HTERT RPE-1 (cell line): ENCODE results near the gene PORCN.

Source experiments
- in situ Hi-C: fragments of 300-500 bp; cut with MboI; formaldehyde crosslinking; loops from 4 replicates; pipeline ENCODE4 v1.14.3; 2020; ENCODE audit warnings: low sequenced_read_pairs

PORCN gene

DNA sequence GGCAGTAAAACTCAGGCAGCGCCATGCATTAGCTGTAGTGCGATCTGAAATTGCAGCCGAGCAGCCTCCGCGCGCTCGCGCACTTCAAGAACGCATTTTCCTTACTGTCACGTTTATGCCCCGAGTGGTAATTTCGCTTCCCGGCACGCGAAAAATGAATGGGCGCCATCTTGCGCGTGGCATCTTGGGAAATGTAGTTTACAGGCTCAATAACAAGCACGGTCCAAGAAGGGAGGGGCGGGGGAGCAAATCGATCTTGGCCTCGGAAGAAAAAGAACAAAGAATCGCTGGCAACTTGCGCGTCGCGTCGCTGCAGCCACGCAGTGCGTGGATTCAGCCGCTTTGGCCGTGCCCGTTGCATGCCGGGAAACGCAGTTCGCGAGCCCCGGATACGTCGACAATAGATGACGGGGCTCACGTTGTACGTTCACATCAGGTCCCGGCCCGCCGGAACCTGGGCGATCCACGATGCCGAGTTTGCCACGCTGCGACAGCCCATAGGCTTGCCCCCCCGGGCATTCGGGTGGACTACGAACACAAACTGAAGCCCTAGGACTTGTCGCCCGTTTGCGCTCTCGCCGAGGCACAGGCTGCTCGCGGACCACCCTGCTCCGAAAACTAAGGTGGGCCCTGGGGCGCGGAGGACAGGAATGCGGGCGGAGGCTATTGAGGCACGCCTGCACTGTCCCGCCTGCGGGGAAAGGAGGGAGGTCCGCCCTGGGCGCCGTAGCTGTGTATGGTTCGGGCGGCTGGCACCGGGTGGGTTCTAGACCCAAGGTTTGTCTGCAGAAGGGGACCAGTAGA is 32.8 kb upstream of the PORCN start, which contains the start of gene FTSJ1:
FTSJ1 (plus strand) TSS at position 426 of the 804 bp plus-strand sequence. CDS start 1,849 bp downstream, outside the sequence.
- in situ Hi-C loops, result no loop called here

DNA sequence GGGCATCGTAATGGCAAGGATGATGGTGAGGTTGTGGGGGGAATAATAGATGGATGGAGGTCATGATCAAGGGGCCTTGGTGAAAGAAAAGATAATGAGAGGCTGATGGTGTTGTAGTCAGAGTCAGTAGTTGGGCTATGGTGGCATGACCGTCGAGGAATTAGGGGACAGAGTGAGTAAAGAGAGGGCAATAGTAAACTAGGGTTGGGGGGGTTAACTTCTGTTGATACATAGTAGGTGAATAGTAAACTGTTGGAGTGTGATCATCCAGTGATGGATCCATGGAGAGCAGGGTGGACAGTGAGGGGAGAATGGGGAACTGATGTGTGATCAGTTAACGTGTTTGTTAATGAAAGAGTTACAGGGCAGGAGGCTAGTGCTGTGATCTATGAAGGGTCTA is 31.9 kb upstream of the PORCN start:
- in situ Hi-C loops, result no loop called here

DNA sequence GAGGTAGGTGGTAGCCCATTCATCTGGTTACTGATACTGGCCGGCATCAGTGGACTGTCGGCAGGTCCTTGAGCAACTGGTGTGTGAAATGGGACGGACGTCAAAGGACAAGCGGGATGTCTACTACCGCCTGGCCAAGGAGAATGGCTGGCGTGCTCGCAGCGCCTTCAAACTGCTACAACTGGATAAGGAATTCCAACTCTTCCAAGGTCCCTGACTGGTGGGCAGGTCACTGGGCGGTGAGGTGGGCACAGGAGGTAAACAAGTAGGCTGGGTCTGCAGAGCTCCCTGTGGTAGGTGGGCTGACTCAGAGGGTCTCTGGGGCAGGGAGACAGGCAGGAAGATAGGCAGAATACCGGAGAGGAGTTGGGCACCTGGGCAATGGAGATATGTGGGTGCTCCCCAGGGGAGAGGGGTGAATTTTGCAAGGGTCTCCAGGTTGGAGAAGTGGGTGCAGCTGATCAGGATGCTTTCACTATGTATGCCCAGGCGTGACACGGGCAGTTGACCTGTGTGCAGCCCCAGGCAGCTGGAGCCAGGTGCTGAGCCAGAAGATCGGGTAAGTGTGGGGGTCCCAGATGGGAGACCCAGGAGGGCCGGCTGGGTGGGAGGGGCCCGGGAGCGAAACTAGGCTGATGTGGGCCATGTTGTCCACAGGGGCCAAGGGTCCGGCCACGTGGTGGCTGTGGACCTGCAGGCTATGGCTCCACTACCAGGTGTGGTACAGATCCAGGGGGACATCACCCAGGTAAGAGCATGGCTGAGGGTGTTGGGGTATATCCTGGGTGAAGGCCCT is 30.6 kb upstream of the PORCN start:
- in situ Hi-C loops, result no loop called here

- in situ Hi-C loops, result no loop called here
Observed at GRCh38 chrX:48478806-48479205, 30.0 kb upstream of the PORCN start.

GRCh38 chrX:48480142-48480541 is 28.6 kb upstream of the PORCN start:
- in situ Hi-C loops, result no loop called here

GRCh38 chrX:48480583-48480982 is 28.2 kb upstream of the PORCN start:
- in situ Hi-C loops, result no loop called here

DNA sequence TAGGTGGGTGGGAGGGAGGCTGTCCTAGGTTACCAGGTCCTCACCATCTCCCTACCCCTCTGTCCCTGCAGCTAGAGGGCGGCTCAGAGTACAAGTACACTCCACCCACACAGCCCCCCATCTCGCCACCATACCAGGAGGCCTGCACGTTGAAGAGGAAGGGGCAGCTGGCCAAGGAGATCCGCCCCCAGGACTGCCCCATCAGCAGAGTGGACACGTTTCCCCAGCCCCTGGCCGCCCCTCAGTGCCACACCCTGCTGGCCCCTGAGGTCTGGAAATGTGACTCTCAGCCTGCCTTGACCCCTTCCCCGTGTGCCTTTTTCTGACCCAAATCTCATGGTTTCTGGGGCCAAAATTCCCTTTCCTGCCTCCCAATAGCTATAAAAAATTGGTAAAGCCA is 26.3 kb upstream of the PORCN start:
- in situ Hi-C loops, result no loop called here

DNA sequence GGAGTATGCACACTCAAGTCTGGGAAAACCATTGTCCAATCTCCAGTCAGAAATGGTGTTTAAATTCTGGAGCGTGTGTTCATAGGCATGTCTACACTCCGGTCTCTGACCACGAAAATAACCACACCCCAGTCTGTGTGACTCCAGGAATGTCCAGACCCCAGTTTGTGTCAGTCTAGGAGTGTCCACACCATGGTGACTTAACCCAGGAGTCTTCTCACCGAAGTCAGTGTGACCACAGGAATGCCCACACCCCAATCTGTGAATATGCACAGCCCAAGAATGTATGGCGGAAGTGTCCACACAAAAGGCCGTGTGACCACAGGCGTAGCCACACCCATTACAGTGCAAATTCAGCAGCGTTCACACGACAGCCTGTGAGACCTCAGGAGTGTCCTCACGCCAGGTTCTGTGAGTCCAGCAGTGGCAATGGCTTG is 21.4 kb upstream of the PORCN start:
- in situ Hi-C loops, result no loop called here

DNA sequence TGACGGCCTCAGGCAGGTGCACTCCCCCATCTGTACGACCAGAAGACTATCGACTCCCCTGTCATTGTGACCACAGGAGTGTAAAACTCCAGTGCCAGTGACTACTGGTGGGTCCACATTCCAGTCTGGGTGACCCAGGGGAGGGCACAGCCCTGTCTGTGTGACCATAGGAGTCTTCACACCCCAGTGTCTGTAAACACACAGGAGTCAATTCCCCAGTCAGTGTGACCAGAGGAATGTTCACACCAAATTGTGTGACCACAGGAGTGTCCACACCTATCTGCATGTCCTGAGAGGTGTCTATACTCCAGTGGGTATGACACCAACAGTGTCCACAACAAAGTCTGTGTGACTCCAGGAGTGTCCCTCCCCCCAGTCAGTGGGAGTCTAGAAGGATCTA is 20.8 kb upstream of the PORCN start:
- in situ Hi-C loops, result no loop called here

DNA sequence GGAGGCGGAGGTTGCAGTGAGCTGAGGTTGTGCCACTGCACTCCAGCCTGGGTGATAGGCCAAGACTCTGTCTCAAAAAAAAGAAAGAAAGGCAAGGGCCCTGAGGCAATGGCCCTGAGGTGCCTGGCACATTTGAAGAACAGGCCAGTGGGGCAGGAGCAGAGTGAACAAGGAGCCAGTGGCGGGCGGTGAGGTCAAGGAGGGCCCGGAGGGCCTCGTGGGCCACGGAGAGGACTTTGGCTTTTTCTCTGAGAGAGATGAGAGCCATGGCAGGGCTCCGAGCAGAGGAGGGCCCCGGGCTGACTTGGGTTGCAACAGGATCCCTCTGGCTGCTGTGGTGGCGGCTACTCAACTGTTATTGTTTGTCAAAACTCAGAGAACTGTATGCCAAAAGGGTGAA is 19.5 kb upstream of the PORCN start:
- in situ Hi-C loops, result no loop called here

GRCh38 chrX:48489892-48490291 is 18.9 kb upstream of the PORCN start:
- in situ Hi-C loops, result no loop called here

DNA sequence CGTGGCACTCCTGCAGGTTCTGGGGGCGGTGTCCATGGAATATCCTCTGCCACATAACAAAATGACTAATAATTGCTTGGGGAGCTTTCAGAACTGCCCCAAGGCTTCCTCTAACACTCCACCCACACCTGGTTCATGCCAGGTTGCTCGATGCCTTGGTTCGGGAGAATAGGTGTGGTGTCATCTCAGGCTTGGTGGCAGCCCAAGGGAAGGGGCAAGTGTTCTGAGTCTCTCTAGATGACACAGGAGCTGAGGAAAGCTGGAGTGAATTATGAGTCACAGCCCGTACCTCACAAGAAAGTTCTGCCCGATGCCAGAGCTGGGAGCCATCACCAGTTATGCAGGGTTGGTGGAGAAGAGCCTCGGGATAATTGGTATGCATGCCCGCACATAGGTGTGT is 18.1 kb upstream of the PORCN start:
- in situ Hi-C loops, result no loop called here

- in situ Hi-C loops, result no loop called here
Observed at GRCh38 chrX:48491809-48492208, 17.0 kb upstream of the PORCN start.

- in situ Hi-C loops, result no loop called here
Observed at GRCh38 chrX:48492293-48492910, 16.4 kb upstream of the PORCN start.

DNA sequence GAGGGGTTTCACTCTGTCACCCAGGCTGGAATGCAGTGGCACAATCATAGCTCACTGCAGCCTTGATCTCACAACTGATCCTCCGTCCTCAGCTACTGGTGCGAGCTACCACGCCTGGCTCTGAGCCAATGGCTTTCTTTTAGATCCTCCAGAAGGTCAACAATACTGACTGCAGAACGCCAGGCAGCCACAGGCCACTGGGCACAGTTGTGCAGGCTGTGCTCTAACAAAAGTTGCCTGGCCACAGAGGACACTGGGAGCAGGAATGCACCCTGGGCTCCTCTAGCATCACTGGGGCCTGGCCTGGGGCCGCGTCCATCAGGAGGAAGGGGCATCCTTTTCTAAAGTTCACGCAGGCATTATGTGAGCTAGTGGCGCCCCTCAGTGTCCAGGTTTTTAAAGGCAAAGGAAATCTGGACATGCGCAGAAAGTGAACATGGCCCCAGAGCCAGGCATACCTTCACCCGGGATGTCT is 14.9 kb upstream of the PORCN start:
- in situ Hi-C loops, result no loop called here

DNA sequence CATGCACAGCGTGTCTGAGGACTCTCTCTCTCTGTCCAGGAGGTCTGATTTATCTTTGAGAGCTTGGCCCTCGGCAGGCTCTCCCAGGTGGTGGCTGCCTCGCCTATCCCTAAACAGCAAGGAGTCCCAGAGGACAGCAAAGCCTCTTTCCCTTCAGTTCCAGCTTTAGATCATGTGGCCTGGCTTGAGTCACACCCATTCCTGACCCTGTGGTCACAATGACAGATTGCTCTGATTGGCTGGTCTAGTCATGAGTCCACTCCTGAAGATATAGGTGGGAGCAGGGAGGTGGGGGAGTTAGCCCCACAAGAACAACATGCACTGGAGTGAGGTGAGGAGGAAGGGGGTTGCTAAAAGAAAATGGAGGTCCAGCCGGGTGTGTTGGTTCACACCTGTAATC is 12.1 kb upstream of the PORCN start:
- in situ Hi-C loops, result no loop called here

GRCh38 chrX:48497871-48498270 is 10.9 kb upstream of the PORCN start:
- in situ Hi-C loops, result no loop called here

GRCh38 chrX:48498374-48498809 is 10.4 kb upstream of the PORCN start:
- in situ Hi-C loops, result no loop called here

DNA sequence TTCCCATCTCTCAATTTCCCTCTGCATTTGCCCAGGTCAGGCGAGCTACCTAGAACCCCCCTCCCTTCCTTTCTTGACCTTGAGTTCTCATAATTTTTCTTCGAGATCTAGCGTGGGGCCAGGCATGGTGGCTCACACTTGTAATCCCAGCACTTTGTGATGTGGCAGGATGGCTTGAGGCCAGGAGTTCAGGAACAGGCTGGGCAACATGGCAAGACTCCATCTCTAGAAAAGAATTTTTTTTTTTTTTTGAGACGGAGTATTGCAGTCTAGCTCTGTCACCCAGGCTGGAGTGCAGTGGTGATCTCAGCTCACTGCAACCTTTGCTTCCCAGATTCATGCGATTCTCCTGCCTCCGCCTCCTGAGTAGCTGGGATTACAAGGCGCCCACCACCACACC is 4.5 kb upstream of the PORCN start:
- in situ Hi-C loops, result no loop called here

- in situ Hi-C loops, result no loop called here
Observed at GRCh38 chrX:48505481-48505880, 3.3 kb upstream of the PORCN start.

DNA sequence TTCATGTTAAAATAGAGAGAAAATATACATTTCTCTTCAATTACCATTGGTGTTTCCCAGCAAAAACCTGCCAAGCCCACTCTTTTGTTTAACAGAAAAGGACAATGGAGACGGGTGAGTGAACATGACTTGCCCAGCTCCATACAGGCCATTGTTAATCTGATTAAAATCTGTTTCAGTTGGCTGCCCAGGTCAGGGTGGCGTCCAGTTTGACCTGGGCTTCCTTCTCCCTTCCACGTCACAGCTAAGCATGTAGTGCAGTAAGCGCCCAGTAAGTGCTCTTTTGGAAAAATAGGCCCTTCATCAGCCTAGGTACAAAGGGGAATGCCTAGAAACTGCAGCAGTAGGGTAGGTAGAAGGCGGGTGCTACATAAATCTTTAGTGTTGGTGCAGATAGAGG is 1.5 kb upstream of the PORCN start:
- in situ Hi-C loops, result no loop called here

DNA sequence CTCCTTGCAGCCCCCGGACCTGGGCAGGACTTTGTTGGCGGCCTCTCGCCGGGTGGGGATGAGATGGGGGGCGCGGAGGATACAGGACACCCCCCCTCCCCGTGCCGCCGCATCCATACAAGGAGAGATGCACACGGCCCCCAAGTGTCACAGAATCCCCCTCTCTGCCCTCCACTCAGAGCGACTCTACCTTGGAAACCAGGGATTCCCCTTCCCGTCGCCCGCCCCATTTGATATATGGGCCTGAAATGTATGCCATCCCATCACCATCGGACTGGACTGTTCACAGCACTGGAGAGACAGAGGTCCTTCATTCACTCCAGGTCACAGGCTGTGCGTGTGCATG is 426 bp downstream of the PORCN start:
- in situ Hi-C loops, result no loop called here
